Renal pelvis (tissue), 12 donors: Measurements from ENCODE around the gene PSG6. TPM values are rescaled to one million over a fixed set of nuclear protein-coding genes. Genes with fewer than 3 reads are reported as not detected.
A peak's percentile ranks its signal among the peaks of the same experiment; 100 is the strongest.
"Not testable (repeated sequence)": the region's sequence is repeated elsewhere in the genome, so short reads cannot be mapped to it uniquely, and the experiment has no call there.

Source experiments
- DNase-seq: peaks from one replicate; pipeline ENCODE4 v3.0.0-alpha.2; 2013
- long read RNA-seq, 16 experiments: transcript quantifications; one replicate each; lab custom pipeline, GENCODE V29; 2026
- polyA plus RNA-seq, 3 donors: library from polyadenylated mRNA; unstranded; fragments of 120-200 nt; gene quantifications; one replicate each; pipeline ENCODE4 v1.2.1, GENCODE V29; 2013; ENCODE audit not compliant: insufficient read length in 3 of 3

Gene PSG6
- not detected for polyA plus RNA-seq
- long read RNA-seq, donor 1 = 0 reads
- long read RNA-seq, donor 2 = 0 reads
- long read RNA-seq, donor 3 = 0 reads
- long read RNA-seq, donor 4 = 0 reads
- long read RNA-seq, donor 5 = 0 reads
- long read RNA-seq, donor 6 = 0 reads
- long read RNA-seq, donor 7 = 0 reads
- long read RNA-seq, donor 8 = 0 reads
- long read RNA-seq, donor 9 = 0 reads
- long read RNA-seq, donor 10 = 0 reads
- long read RNA-seq, donor 11 = 0 reads
- long read RNA-seq, donor 12 = 0 reads
- long read RNA-seq, donor 13 = 0 reads
- long read RNA-seq, donor 14 = 0 reads
- long read RNA-seq, donor 15 = 0 reads
- long read RNA-seq, donor 16 = 0 reads

DNA sequence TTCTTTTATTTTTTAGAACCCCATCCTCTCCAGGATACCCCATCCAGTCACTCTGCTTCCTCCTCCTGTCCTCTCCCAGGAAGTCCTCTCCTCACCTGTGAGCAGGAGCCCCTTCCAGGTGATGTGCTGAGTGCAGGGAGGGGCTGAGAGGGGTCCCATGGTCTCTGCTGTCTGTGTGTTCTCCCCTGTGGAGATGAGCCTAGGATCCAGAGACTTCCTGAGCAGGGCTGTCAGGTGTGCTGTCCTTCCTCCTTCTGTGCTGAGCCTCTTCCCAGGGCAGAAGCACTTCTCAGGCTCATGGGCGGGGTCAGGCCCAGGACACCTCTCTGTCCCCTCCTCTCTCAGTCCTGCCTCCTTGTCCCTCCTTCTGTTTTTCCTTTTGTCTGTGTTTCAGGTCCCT is at the start of gene PSG6:
Gene PSG6 (minus strand): TSS at position 261 of the 400 bp plus-strand sequence. CDS start 102 bp downstream, at position 159.
- DNase-seq = not testable (repeated sequence)

DNA sequence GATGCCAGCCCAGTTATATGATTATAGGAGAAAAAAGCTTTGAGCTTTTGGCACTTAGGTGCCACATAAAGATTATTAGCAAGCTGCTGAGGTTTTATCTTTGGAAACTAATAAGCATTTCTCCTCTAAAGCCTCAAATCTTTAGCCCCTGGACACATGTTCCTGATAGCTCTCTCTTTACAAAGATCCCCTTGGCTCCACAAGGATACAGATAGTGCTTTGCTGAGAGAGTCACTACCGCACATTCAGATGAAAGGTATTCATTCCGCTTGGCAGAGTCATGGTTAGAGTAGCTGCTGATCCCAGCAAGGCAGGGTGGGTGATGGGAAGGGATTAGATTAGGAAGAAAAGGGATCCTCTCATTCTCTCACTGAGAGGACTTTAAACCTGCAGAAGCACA is 47.5 kb upstream of the PSG6 start:
- no peak for DNase-seq

DNA sequence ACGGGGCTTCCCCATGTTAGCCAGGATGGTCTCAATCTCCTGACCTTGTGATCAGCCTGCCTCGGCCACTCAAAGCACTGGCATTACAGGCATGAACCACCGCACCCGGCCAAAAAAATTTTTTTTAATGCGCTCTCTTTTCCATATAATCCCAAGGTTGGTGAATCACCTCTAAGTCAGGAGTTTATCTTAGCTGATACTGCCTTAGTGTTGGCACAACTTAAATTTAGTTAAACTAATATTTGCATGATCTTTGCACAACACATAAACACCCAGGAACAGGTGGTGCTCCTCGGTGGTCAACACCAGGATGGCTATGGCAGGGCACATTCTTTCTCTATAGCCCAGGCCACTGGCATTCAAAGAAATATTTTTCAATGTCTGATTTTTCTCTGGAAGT is 43.4 kb upstream of the PSG6 start:
- no peak for DNase-seq

DNA sequence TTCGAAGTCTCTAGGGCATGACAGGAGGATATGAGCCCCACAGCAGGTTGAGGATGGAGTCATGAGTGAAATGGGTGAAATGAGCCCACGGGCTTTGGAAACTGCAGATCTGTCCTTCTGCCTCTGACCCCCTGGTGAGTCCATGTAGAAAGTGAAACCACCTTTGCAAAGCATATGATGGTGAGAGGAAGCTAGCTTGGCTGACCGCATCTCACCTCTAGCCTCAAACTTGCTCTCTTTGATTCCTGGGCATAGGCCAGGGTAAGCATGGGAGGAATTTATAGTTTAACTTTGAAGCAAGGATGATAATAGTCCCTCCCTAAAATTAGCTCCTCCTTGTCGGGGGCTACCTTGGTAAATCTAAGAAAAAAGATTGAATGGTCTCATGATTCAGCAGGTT is 34.4 kb upstream of the PSG6 start:
- not testable (repeated sequence) for DNase-seq

DNA sequence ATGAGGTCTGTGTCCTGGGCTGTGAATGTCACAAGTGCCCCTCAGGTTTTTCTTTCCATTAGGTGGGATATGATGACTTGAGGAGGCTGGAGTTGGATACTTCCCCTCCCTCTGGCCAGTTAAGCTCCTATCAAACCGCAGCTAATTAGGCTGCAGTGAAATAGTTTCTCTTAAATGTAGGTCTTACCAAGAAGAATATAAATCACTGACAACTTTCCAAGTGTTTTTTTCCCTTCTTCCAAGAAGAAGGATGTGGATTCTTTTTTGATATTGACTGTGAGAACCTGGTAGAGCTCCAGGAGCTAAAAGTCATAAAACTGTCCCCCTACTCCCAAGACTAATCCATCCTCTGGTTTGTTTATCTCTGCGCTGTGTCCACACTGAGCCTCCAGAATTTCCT is 33.8 kb upstream of the PSG6 start:
- peak; percentile 27 for DNase-seq

DNA sequence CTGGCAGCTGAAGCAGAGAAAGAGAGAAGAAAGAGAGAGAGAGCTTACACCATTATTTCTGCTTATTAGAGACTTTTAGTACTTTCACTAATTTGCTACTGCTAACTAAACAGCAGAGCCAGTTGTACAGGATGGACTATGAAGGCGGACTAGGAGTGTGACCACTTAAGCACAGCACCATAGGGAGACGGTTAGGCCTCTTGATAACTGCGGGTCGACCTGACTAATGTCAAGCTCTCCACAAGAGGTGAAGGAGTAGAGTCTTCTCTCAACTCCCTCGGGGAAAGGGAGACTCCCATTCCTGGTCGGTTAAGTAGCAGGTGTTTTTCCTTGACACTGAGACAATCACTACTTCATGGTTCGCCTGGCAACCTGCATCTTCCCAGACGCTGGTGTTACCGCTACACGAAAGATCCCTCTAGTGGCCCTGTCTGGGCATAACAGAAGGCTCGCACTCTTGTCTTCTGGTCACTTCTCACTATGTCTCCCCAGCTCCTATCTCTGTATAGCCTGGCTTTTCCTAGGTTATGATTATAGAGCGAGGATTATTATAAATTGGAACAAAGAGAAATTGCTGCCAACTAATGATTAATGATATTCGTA is 24.6 kb upstream of the PSG6 start:
- DNase-seq = no peak

DNA sequence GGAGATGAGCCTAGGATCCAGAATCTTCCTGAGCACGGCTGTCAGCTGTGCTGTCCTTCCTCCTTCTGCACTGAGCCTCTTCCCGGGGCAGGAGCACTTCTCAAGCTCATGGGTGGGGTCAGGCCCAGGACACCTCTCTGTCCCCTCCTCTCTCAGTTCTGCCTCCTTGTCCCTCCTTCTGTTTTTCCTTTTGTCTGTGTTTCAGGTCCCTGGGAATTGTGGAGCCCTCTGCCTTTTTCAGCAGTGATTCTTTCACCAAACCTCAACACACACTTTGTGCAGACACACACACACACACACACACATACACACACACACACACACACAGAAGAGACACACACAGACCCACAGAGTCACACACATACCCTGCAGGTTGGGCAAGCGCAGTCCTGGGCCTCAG is 19.4 kb upstream of the PSG6 start, which contains the start of gene PSG7:
Gene PSG7 (minus strand): TSS at position 101 of the 400 bp plus-strand sequence. CDS start 131 bp downstream, outside the sequence.
- DNase-seq = not testable (repeated sequence)

DNA sequence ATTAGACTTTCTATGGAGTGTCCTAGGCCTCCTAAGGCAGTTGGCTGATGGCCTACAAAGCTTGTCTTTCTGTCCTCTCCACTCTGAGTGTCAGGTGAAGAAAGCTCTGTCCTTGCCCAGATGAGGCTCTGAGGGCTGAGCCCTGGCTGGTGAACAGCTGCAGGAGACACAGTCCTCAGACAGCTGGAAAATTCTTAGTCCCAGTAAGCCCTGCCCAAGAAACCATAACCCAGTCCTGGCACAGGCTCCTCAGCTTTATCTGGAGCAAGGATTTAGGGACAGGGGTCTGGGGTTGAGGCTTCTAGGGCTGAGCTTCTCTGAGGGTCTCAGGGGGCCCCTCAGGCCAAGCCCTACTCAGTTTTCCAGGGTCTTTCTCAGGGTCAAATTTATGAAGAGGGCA is 17.0 kb upstream of the PSG6 start:
- not testable (repeated sequence) for DNase-seq

DNA sequence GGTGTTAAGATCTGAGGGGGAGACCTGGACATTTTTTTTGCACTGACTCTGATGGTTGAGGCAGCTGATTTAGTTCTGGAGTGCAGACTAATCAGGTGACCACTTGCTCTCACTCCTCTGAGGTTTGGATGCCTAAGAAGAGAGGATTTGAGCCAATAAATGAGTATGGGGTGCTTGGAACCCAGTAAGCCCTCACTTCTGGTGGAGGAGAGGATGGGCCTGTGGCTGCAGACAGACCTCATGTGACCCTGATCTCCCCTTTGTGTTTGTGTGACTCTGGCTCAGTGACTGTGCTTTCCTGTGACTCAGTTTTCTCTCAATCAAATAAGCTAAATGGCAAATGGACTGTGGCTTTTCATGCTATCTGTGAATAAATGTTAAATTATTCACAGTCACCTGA is 16.5 kb upstream of the PSG6 start:
- DNase-seq = not testable (repeated sequence)

DNA sequence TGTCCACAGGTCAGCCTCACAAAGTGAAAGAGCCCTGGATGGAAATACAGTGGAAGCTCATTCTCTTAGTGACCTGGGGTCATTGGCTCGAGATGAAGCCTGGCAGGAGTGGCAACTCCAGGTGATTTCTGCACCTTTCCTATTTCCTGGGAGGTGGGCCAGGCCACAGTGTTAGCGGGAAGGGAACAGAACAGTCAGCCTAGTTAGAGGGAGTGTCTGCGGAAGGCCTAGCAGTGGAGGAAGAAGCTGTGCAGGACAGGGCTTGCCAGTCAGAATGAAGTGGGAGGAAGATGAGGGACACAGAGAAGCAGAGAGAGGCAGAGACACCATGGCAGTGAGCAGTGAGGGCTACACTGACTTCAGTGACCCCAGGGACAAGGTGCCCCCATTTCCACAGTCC is 15.7 kb upstream of the PSG6 start:
- not testable (repeated sequence) for DNase-seq

DNA sequence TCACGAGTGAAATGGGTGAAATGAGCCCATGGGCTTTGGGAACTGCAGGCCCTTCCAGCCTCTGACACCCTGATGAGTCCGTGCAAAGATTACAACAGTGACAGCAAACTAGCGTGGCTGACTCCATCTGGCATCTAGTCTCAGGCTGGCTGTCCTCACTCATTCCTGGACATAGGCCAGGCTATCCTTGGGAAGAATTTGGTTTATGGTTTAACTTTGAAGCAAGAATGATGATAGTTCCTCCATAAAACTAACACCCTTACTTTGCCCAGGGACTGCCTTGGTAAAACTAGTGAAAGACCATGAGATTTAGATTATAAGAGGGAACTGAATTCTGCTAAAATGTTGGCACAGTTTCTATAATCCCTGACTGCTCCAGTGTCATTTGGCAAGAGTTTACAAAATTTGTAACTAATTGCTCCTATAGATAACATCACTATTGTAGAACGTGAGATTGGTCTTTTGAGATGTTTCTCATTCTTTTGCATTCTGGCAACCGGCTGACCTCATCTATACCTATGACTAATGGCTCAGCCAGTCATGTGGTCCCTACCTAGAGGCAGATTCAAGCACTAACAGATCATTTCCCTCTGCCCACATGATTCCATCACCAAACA is 14.9 kb upstream of the PSG6 start:
- not testable (repeated sequence) for DNase-seq

DNA sequence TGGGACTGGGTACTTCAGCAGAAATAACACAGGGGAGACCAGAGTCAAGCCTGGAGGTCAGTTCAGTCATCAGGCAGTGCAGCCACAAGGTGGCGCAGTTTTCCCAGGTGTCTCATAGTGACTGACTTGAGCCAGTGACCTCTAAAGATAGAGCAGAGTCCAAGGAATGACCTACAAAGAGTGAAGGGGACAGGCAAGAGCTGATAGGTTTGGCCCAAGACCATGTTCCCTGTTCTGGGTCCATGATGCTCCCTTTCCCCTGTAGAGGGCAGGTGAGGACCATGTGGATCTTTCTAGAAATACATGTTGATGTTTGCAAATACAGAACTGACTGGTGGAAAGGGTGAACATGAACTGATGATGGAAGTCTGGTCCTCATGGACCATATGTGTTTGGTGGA is 12.5 kb upstream of the PSG6 start:
- not testable (repeated sequence) for DNase-seq

DNA sequence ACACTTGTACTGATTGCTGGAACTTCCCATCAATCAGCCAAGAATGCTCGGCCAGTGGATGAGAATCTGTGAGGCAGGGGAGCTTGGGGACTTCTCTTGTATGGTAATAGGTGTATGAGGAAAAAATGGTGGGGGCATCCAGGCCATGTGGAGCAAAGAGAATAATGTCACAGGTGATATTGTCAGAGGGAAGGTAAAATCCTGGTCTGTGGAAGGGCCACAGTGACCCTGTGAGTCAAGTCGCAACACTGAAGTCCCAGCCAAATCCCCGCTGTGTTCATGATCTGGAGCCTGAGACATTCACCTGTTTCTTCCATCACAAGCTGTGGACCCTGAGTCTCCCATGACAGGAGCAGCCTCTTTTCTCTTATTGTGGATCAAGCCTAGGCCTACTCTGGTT is 11.2 kb upstream of the PSG6 start:
- DNase-seq = no peak

DNA sequence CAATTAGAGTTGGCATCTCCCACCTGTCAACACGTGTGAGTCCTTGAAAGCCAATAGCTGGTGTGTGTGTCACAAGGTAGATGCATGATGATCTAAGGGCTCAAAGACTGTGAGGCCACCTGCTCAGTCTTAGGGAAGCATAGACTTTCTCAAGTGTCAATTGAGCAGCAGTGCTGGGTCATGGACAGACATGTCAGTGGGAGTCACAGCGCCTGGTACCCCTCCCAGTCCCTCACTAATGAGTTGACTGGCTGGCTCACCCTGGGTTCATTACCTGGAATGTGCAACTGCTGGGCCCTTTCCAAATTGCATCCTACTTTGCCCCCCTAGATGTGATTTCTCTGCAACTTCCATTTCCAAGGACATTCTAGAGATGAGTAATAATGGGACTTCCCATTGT is 9.1 kb upstream of the PSG6 start:
- DNase-seq = no peak

DNA sequence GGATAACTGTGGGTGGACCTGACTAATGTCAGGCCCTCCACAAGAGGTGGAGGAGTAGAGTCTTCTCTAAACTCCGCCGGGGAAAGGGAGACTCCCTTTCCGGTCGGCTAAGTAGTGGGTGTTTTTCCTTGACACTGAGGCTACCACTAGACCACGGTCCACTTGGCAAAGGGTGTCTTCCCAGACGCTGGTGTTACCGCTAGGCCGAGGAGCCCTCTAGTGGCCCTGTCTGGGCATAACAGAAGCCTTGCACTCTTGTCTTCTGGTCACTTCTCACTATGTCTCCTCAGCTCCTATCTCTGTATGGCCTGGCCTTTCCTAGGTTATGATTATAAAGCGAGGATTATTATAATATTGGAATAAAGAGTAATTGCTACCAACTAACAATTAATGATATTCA is 5.4 kb upstream of the PSG6 start:
- not testable (repeated sequence) for DNase-seq

DNA sequence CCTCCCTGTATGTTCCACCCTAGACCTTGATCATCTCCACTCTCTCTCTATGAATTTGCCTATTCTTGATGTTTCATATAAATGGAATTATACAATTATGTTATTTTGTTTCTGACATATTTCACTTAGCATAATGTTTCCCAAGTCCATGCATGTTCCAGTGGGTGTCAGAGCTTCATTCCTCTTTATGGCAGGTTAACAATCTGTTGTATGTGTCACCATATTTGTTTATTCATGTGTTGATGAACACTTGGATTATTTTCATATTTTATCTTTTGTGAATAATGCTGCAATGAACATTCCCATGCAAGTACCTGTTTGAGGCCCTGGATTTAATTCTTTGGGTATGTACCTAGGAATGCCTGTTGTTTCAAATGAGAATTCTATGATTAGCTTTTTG is 3.3 kb upstream of the PSG6 start:
- DNase-seq = not testable (repeated sequence)

DNA sequence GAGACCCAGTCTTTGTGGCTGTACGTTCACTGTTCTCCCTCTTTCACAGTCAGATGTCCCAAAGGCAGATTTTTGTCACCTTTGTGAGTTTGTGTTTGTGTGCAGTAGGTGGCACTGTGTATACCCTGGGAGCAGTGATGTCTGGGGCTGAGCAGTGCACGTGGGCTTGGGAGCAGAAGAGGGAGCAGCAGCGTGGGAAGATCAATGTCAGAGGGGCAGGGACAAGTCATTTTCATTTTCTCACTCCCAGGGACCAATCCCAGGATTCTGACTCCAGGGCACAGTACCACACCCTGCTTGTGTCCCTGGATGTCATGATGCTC is 2.0 kb upstream of the PSG6 start:
- DNase-seq = no peak

DNA sequence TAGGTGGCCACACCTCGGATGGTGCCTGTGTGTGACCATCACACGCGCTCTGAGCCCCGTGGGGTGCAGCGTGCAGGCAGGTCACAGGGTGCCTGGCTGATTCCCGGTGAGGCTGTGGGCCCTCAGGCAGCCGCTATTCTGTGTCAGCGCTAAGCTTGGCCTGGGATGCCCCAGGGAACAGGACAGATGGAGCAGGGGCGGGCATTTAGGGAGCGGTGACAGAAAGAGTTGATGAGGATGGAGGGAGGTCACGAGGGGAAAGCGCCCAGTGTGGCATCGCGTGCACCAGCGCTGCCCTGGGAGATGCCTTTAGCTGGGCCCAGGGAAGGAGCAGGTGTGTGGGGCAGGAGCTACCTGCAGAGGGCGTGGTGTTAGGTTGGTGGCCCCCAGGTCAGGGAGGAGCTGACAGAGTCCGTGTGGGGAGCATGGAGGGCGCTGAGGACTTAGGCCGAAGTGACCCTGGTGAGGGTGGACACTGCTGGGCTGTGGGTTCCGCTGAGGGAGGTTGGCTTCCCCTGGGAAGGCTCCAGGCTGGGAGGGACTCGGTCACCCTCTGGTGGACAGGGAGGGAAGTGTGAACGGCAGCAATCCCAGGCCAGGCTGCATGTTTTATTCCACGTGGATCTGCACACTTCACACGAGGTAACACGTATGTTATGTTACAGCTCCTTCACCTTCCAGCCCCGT is 1.5 kb upstream of the PSG6 start:
- DNase-seq = not testable (repeated sequence)

DNA sequence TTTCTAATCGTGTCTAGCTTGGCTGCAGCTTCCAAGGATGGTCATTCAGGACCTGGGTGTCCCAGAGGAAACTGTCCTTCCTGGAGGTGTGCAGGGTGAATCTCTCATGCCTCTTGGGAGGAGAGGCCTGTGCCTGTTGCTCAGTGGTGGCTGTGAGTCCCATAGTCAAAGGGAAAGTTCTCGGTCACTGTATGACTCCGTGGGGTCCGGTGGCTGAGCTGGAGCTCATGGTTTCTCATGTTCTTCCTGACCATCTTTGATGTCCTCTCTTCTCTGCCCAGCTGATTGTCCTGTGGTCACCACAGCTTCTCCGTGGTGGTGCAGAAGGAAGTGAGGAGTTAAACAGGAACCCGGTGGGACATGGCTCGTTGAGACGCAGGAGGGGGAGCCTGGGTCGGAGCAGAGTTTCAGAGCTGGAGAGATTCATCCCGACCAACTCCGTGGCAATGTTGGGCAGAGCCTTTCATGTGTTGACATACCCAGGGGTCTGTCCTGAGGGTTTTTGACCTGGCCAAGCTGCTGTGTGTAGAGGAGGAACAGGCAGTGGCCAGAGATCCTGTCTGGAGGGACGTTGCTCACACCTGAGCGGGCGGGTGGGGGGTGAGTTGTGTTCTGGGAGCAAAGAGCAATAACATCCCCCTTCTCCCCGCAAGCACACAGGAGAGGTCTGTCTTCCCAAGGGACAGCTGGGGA is 829 bp upstream of the PSG6 start:
- not testable (repeated sequence) for DNase-seq

DNA sequence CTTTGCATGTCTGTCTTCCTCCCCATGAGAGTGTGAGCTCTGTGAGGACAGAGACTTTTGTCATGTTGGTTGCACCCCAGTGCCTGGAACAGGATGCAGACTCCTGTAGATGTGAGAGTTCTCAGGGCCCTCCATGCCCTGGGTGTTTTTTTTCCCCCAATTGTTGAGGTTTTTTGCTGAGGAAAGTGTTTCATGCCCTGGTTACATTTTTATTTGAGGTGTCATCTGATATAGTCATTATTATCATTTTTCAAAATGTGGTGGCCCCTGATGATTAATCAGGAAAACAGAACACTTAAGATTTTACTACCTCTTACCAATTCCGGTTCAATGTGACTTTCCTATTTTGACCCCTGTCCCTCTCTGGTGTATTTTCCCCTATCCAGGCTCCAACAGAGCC is 763 bp downstream of the PSG6 start:
- not testable (repeated sequence) for DNase-seq

DNA sequence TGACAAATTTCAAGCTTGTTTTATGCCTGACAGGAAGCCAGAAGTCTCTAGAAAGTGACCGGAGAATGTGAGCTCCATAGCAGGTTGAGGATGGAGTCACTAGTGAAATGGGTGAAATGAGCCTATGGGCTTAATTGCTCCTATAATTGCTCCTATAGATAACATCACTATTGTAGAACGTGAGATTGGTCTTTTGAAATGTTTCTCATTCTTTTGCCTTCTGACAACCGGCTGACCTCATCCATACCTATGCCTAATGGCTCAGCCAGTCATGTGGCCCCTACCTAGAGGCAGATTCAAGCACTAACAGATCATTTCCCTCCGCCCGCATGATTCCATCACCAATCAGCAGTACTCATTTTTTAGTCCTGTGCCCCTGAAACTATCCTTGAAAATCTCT is 4.2 kb downstream of the PSG6 start:
- DNase-seq = not testable (repeated sequence)

DNA sequence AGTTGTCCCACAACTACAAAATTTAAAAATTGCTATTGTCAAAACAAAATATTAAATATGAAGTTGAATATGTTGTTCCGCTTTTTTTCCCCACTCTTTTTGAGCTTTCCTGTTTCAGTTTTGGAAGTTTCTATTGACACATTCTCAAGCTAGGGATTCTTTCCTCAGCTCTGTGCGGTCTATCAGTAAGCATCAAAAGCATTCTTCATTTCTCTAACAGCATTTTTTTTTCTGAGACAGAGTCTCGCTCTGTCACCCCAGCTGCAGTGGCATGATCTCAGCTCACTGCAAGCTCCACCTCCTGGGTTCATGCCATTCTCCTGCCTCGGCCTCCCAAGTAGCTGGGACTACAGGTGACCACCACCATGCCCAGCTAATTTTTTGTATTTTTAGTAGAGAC is 4.8 kb downstream of the PSG6 start:
- DNase-seq = not testable (repeated sequence)
